HG02798 (cell line): ENCODE measurements around the gene ITGAD.
"Not testable (repeated sequence)": the region's sequence is repeated elsewhere in the genome, so short reads cannot be mapped to it uniquely, and the experiment has no call there.

Experiments
- ATAC-seq: cut with Tn5 transposase; IDR thresholded peaks from one replicate; pipeline ENCODE4 v1.9.1; 2021; ENCODE audit warnings: mild to moderate bottlenecking; ENCODE audit not compliant: unreplicated experiment, poor library complexity

ITGAD gene

DNA sequence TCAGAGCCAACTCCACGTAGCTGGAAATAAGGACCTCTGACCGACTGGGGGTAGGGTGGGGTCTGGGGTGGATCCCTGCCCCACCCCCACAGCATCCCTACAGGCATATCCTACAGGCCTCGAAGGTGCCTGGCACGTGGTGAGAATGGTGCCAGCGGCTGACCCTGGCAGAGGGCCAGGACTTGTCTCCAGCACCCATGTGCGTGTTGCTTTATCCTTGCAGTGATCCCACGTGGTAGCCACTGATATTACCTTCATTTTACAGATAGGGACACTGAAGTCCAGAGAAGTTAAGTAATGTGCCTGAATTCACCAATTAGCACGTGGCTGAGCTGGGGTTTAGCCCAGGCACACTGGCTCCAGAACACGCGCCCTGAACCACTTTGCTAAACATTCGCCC lies 8.3 kb downstream of the ITGAD start:
- ATAC-seq, result no peak

DNA sequence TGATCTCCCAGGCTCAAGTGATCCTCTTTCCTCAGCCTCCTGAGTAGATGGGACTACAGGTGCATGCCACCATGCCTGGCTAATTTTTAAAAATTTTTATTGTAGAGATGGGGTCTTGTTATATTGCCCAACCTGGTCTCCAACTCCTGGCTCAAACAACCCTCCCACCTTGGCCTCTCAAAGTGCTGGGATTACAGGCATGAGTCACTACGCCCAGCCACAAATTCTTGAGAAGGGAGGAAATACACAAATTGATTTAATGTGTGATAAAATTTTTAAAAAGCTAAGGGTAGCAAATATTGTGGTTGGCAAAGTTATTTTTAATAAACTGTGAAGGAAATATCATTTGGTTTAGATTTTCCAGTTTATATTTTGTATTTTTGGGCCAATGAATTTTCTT lies 9.6 kb downstream of the ITGAD start:
- ATAC-seq, result no peak

- no peak for ATAC-seq
These were observed 10.6 kb downstream of the ITGAD start for GRCh38 chr16:31403590-31404352.

DNA sequence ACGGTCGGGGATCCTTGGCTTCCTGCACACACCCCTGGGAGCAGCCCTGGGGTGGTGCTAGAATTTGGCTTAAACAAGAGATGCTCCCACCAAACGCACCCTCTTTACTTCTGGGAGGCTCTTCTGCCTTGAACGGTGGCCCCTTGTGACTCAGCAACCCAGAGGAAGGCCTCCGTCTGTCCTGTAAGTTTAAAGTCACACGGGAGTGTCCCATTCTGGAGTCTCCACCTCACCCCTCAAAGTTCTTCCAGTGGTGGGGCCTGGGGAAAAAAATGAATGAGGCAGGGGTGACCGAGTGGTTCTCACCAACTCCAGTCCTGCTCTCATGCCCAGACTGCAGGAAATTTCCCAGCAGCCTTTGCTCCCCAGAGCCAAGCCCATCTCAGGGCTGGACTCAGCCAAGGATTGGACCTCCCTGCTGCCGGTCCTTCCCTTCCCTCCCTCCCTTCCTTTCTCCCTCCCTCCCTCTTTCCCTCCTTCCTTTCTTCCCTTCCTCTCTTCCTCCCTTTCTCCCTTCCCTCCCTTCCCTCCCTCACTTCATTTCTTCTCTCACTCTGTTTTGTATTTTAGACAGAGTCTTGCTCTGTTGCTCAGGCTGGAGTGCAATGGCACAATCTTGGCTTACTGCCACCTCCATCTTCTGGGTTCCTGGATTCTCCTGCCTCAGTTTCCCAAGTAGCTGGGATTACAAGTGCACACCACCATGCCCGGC lies 11.4 kb downstream of the ITGAD start:
- ATAC-seq, result no peak

DNA sequence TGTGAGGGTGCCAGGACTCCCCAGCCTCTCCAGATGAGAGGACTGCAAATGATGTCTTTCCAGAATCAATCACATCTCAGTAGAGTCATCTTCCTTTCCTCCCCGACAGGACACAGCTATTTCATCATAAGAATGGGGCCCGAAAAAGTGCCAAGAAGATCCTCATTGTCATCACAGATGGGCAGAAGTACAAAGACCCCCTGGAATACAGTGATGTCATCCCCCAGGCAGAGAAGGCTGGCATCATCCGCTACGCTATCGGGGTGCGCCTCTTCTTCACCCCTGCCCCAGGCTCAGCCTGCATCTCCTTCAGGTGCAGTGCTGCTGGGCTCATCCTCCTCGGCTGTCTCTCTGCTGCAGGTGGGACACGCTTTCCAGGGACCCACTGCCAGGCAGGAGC lies 14.3 kb downstream of the ITGAD start:
- no peak for ATAC-seq

DNA sequence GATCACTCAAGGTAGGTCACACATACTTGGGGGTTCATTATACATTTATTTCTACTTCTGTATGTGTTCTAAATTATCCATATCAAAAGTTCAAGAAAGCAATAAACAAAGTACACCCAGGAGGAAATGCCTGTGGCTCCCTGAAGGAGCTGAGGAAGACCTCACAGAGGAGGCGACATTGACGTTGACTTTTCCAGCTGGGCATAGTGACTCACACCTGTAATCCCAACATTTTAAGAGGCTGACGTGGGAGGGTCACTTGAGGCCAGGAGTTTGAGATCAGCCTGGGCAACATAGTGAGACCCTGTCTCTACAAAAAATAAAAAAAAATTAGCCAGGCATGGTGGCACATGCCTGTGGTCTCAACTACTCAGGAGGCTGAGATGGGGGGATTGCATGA lies 16.3 kb downstream of the ITGAD start:
- no peak for ATAC-seq

DNA sequence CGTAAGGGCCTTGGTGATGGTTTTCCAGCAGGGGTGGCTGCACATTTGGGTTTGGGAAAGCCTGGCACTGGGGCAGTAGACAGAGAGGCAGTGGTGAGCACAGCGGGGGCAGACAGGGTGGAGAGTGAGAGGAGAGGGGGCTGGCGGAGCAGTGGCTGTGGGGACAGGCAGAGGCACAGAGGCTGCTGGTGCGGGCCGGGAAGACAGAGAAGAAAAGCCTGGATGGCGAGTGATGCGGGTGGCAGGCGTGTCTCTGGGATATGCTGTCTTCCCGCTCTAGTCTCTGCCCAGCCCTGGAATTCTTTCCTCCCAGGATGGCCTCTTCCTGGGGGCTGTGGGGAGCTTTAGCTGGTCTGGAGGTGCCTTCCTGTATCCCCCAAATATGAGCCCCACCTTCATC lies 16.9 kb downstream of the ITGAD start:
- ATAC-seq, result no peak

- no peak for ATAC-seq
These were observed 18.1 kb downstream of the ITGAD start for GRCh38 chr16:31411024-31411844.

DNA sequence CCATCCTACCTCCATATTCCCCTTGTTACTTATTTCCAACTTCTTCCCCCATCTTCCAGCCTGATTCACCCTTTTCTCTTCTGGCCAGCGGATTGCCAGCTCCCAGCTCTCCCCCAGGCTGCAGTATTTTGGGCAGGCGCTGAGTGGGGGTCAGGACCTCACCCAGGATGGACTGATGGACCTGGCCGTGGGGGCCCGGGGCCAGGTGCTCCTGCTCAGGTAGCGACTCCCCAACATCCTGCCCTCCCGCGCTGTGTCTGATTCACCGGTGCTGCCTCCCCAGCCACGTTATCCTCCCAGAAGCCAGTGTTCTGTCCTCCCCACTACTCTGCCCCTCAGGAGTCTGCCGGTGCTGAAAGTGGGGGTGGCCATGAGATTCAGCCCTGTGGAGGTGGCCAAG lies 19.6 kb downstream of the ITGAD start:
- no peak for ATAC-seq

GRCh38 chr16:31413381-31413780 lies 20.2 kb downstream of the ITGAD start:
- no peak for ATAC-seq

DNA sequence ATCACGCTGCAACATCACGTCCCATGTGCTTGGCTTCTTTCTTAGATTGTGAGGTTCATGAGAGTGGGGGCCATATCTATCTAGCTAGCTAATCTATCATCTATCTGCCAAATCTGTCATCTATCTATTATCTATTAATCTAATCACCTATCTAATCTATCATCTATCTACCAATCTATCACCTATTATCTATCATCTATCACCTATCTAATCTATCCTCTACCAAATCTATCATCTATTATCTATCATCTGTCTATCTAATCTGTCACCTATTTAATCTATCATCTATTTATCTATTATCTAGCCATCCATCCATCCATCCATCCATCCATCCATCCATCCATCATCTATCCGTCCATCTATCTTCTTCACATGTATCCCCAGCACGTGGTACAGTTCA lies 20.8 kb downstream of the ITGAD start:
- ATAC-seq, result no peak

DNA sequence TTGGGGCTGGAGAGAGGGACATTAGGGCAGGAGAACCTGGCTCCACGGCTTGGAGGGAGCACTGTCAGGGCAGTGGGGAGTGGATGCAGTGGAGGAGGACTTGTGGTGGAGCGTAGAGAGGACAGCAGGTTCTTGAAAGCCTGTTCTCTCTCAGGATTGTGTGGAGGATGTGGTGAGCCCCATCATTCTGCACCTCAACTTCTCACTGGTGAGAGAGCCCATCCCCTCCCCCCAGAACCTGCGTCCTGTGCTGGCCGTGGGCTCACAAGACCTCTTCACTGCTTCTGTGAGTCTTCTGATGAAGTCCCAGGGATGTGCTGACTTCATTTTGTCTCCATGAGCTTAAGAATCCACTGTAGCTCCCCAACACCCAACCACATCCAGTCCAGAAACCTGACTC lies 21.6 kb downstream of the ITGAD start:
- ATAC-seq, result no peak

- ATAC-seq, result no peak
These were observed 23.2 kb downstream of the ITGAD start for GRCh38 chr16:31416371-31416770.

DNA sequence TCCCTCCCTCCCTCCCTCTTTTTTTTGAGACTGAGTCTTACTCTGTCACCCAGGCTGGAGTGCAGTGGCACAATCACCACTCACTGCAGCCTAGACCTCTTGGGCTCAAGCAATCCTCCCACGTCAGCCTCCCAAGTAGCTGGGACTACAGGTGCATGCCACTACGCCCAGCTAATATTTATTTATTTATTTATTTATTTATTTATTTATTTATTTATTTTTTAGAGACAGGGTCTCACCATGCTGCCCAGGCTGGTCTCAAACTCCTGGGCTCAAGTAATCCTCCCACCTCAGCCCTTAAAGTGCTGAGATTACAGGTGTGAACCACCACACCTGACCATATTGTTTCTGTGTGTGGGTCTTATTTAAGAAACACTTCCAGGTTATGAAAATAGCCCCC lies 23.9 kb downstream of the ITGAD start:
- not testable (repeated sequence) for ATAC-seq

DNA sequence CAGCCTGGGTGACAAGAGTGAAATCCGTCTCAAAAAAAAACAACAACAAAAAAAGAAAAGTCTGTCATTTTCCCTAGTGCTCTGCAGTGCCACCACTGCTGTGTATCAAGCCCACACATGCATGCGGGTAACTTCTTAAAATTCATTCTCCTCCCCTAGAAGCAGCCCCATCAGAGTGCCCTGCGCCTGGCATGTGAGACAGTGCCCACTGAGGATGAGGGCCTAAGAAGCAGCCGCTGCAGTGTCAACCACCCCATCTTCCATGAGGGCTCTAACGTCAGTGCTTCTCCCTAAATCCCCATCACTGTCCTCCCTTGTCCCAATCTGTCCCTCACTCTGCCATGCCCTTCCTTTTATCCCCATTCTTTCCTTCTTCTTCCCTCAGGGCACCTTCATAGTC lies 24.8 kb downstream of the ITGAD start:
- ATAC-seq, result no peak

DNA sequence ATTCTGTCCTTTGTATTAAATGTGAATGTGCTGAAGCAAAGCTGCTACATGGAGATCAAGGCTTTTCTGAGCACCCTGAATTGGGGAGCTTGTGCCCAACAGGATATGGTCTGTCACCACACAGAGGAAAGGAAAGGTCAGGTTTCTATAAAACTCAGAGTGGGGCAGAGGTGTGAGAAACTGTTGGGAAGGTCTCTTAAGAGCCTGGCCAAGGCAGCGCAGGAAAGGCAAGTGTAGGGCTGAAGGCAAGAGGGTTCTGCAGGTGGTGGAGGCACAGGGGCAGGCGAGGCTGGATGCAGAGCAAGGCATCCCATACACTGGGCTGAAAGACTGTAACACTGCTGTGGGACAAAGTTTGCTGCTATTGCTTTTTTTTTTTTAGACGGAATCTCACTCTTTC lies 26.9 kb downstream of the ITGAD start:
- ATAC-seq, result no peak

- no peak for ATAC-seq
These were observed 28.5 kb downstream of the ITGAD start for GRCh38 chr16:31421587-31421986.

DNA sequence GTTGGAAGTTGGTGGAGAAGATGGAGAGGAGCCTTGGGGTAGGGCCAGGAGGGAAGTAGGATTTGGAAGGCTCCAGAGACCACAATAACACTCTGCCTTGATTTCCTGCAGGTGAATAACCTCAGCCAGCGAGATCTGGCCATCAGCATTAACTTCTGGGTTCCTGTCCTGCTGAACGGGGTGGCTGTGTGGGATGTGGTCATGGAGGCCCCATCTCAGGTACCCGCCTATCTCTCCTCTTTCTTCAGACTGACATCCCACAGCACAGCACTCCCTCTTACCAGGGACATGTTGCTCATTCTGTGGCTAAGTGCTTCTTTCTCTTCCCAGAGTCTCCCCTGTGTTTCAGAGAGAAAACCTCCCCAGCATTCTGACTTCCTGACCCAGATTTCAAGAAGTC lies 30.1 kb downstream of the ITGAD start:
- ATAC-seq, result no peak

DNA sequence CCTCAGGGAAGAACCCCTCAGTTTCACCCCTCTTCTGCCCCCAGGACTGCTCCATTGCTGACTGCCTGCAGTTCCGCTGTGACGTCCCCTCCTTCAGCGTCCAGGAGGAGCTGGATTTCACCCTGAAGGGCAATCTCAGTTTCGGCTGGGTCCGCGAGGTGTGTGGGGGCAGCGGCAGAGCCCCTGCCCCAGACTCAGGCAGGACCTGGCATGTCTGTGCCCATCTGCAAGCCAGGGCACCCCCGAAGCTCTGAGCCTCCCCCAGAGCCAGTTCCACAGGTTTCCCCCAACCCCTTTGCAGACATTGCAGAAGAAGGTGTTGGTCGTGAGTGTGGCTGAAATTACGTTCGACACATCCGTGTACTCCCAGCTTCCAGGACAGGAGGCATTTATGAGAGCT lies 30.7 kb downstream of the ITGAD start:
- no peak for ATAC-seq

DNA sequence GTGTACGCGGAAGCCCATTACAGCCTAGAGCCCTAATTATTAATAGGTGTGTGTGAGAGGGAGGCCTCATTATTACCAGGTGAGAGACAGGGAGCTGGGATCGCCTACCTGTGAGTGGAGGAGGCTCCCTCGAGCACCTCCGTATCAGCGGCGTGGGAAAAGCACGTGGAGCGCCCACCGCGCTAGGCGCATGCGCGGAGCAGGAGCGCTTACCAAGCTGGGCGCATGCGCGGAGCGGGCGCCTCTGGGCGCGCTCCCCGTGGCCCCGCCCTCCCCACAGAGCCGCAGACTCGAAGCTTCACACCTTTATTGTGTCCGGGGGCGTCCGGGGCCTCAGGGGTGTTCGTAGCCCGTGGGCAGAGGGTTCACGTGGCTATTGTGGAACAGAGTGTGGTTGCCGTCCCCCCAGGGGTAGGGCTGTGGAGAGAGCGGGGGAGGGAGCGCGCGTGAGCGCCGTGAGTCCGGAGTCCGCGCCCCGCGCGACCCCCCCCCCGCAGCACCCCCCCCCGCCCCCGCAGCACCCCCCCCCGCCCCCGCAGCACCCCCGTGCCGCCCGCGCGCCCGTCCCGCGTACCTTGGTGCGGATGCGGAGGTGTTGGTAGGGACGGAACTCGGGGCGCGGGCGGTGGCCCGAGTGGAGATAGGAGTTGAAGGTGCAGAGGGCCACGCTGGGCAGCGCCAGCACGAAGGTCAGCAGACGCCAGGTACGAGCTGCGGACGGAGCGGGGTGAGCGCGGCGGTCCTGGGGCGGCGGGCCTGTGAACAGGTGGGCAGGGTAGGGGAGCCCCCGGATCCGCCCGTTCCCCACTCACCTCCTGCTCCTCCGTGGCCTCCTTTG lies 34.5 kb downstream of the ITGAD start:
- no peak for ATAC-seq

DNA sequence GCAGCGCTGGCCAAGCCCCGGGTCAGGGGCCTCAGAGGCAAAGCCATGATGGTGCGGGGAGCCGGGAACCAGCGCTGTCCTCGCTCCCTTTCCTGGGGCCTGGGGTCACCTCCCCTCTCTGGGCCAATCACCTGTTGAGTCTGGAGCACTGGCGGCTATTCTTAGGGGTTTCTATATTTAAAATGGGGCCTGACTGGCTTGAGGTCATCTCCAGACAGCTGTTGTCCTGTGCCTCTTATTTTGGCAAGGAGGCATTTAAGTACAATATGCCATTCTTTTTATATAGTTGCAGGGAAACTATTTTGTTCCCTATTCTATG lies 35.1 kb downstream of the ITGAD start, which contains the start of gene COX6A2:
TSS of gene COX6A2 (minus strand) at position 82 of the 319 bp plus-strand sequence. CDS start at position 47, 35 bp downstream.
- no peak for ATAC-seq
